Renal cortex interstitium (tissue), 11 donors: ENCODE data around the gene UVSSA. TPM values are rescaled to one million over a fixed set of nuclear protein-coding genes. Genes with fewer than 3 reads are reported as not detected.
"Not testable (repeated sequence)": the region's sequence is repeated elsewhere in the genome, so short reads cannot be mapped to it uniquely, and the experiment has no call there.

Experiments used
- DNase-seq, 11 donors: peaks; one replicate each; pipeline ENCODE4 v3.0.0-alpha.2; 2013; ENCODE audit warnings: low read depth in 9 of 11, low spot score in 4 of 11; ENCODE audit errors: extremely low read depth in 1 of 11
- polyA plus RNA-seq, 3 donors: library from polyadenylated mRNA; unstranded; fragments of 120-200 nt; gene quantifications; one replicate each; pipeline ENCODE4 v1.2.1, GENCODE V29; 2013; ENCODE audit not compliant: insufficient read length in 3 of 3

Gene UVSSA
- polyA plus RNA-seq, 3 donors = 8.4 to 36.6 (median 9.2) TPM

GRCh38 chr4:1380368-1381151 lies 33.6 kb downstream of the UVSSA start:
- no peak for DNase-seq

GRCh38 chr4:1381181-1381621 lies 34.2 kb downstream of the UVSSA start:
- DNase-seq = no peak

DNA sequence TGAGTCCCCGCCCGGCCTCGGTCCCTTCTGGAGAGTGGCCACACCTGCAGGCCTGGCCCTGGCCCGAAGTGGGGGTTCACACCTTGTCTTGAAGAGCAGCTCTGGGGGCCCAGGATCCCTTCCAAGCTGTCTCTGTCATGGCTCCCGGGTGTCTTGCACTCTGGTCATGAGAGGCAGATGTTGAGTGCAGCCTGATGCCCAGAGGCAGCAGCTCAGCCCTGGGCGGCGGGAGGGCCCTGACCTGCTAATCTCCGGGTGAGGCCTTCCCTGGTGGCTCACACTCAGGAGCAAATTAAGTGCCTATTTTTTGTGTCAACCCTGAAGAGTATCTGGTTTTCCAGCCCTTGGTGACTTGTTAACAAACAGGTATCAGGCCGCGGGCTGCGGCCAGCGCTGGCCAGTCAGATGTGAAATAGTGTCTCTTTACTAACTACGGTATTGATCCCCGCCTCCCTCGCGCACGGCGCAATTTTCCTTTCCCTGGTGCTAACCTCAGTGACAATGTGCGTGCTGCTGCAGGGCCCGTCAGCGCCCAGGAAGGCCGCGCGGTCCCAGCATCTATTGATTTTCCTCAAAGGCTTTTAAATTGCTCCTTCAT lies 35.0 kb downstream of the UVSSA start:
- no peak for DNase-seq

DNA sequence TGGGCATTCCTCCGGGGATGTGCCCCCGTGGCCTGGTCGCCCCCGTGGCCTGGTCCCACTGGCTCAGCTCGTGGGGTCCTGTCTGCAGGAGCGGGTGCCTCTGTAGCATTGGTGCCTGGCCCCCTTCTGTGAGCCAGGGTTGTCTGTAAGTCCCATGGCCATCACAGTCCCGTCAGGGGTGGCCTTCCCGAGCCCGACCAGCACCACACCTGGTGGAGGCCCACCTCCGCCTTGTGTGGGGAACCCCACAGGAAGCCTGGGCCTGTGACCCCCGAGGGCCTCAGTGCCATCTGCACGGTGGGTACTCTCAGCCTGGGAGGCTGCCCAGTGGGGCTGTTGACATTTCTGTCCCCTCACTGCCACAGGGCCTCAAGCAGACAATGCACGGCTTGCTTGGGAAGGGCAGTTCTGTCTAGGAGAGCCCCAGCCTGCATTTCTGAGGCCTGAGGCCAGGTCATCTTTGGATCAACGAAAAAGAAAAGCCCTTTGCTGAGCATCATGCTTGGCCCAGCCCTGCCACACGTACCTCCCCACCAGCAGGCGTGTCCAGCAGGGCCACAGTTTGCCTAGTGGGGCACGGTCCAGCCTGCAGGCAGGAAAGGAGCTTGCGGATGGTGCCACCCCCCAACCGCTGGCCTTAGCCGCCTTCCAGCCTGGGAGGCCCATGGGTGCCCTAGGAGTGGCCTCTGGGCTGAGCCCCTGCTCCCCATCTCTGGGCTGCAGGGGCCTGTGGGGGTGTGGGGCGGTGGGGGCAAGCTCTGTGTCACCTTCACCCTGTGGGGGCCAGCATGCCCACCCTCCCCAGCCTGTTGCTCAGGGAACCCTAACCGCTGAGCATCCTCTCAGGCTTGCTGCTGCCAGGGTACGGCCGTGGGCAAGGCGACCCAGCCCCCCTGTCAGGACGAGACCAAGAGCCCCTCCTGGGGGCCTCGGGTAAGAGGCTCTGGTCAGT lies 36.0 kb downstream of the UVSSA start:
- no peak for DNase-seq

GRCh38 chr4:1383728-1384591 lies 37.0 kb downstream of the UVSSA start:
- no peak for DNase-seq

DNA sequence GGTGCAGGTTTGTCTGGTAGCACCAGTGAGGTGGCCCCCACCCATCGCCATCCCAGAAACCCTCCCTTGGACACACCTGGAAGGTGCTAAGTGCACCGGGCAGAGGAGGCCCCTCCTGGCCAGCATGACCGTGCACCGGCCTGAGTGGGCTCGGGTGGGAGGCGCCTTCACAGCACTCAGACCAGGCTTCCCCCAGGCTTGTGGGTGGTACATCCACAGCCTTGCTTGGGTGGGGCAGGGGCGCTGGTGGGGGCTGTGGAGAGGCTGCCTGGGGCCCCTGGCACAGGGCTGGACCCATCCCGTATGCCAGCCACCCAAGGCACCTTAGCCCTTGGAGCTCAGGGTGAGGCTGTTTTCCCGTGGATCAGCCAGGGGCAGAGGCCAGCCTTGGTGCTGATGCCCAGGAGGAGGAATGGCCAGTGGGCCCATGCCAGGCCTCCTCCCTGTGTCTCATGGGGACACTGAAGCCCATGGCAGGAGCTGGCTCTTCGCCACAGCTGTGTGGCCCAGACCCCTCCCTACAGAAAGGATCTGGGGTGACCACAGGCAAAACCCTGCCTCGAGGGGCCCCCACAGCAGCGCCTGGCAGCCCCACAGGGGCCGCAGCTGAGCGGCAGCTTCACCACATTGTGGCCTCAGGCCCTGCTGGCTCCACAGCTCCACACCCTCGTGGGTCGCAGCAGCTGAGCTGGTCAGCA lies 37.8 kb downstream of the UVSSA start:
- no peak for DNase-seq

- DNase-seq = no peak
These were observed 38.6 kb downstream of the UVSSA start for GRCh38 chr4:1385373-1386340.

DNA sequence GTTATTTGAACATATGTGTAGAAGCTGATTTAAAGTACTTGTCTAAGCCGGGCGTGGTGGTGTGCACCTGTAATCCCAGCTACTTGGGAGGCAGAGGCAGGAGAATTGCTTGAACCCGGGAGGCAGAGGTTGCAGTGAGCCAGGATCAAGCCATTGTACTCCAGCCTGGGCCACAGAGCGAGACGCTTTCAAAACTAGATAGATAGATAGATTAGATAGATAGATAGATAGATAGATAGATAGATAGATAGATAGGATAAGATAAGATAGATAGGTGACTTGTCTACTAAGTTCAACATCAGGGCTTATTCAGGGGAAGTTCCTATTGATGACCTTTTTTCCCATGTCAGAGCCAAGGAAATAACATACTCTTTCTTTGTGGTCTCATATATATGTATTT lies 46.4 kb downstream of the UVSSA start:
- not testable (repeated sequence) for DNase-seq

- no peak for DNase-seq
These were observed 46.9 kb downstream of the UVSSA start for GRCh38 chr4:1393866-1394265.

DNA sequence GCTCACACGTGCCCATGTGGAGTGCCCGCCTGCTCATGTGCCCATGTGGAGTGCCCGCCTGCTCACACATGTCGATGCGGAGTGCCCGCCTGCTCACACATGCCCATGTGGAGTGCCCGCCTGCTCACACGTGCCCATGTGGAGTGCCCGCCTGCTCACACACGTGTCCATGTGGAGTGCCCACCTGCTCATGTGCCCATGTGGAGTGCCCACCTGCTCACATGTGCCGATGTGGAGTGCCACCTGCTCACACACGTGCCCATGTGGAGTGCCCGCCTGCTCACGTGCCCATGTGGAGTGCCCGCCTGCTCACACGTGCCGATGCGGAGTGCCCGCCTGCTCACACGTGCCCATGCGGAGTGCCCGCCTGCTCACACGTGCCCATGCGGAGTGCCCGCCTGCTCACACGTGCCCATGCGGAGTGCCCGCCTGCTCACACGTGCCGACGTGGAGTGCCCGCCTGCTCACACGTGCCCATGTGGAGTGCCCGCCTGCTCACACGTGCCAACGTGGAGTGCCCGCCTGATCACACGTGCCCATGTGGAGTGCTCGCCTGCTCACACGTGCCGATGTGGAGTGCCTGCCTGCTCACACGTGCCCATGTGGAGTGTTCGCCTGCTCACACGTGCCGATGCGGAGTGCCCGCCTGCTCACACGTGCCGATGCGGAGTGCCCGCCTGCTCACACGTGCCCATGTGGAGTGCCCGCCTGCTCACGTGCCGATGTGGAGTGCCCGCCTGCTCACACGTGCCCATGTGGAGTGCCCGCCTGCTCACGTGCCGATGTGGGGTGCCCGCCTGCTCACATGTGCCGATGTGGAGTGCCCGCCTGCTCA lies 47.8 kb downstream of the UVSSA start:
- DNase-seq = not testable (repeated sequence)

DNA sequence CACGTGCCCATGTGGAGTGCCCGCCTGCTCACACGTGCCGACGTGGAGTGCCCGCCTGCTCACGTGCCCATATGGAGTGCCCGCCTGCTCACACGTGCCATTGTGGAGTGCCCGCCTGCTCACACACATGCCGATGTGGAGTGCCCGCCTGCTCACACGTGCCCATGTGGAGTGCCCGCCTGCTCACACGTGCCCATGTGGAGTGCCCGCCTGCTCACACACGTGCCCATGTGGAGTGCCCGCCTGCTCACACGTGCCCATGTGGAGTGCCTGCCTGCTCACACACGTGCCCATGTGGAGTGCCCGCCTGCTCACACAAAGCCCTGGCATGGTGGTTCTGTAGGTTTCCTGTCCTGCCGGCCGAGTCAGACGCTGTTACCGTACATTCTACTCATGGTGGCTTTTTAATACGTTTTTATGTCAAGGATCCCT lies 48.4 kb downstream of the UVSSA start:
- DNase-seq = not testable (repeated sequence)

DNA sequence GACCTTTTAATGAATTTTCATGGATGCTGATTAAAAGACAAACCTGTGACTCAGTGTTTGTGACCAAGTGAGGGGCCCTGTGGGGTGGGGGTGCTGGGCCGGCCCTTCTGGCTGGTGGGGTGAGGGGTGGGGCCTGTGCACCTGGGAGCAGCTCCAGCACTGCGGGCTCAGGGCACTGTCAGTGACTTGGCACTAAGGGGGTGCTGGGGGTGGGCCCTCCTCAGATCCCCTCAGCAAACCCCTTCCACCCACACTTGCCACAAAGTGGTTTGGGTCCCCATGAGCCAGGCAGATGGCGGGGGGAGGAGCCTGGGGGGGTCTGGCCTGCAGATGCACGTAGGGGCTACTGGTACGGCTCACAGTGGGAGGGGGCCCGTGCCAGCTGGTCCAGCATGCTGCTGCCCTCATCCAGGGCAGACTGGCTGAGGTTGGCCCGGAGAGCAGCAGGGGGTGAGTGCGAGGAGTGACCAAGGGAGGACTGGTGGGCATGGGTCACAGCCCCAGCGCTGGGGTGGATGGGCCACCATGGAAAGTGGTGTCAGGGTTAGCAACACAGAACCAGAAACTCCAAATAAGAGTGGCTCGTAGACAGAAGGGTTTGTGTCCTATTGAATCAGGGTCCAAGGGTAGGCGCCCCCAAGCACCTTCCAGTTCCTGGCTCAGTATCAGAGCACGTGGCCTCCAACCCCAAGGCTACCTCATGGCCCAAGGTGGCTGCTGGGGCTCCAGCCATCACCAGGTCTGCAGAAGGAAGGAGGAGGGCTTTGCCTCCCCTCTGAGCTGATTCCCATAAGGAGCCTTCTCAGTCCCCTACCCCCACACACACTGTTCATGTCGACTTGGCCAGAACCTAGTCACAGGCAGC lies 49.2 kb downstream of the UVSSA start:
- no peak for DNase-seq

GRCh38 chr4:1396806-1397455 lies 49.9 kb downstream of the UVSSA start:
- no peak for DNase-seq

DNA sequence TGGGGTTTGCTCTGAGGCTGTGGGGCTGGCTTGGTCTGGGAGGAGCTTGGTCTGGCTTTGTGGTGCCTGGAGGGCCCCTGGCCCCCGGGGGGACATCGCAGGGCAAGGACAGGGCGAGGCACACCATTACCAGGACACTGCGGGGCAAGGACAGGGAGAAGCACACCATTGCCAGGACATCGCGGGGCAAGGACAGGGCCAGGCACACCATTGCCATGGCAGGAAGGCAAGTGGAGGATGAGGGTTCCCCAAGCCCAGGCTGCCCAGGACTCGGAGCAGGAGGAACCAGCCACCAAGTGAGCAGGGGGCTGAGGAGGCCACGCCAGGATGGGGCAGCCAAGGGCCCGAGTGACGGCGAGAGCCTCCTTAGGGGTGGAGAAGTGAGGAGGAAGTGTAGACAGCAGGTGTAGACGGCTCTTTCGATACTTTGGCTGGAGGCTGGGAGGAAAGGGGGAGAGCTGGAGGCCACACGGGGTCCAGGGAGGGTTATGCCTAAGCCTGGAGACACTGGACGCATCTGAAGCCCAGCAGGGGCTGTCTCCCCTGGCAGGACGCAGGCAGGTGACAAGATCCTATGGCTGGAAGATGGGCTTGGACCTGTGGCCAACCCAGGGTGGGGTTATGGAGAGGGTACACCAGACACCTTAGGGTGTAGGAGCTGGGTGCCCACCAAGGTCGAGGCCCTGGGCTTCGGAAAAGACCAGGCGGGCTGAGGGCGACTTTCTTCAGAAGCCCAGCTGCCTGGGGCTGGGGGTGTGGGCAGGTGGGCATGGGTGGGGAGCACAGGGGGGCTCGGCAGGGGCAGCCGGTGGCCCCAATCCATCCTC lies 51.9 kb downstream of the UVSSA start:
- no peak for DNase-seq
